Hippocampal formation (tissue), 2 donors: ENCODE measurements around the gene SLC22A7.
"Not testable (repeated sequence)": the region's sequence is repeated elsewhere in the genome, so short reads cannot be mapped to it uniquely, and the experiment has no call there.

Experiments
- DNase-seq, 2 donors: peaks; one replicate each; lab custom pipeline; 2025; lab: John Stamatoyannopoulos, UW

The SLC22A7 gene

GRCh38 chr6:43336382-43336781, 38.3 kb downstream of the SLC22A7 start:
- DNase-seq: peak in 1 of 2 donors; percentile 34

GRCh38 chr6:43338243-43338642, 40.2 kb downstream of the SLC22A7 start:
- DNase-seq: no peak

GRCh38 chr6:43339168-43339567, 41.1 kb downstream of the SLC22A7 start:
- DNase-seq: no peak

GRCh38 chr6:43346243-43346642, 48.2 kb downstream of the SLC22A7 start:
- DNase-seq: not testable (repeated sequence)

- DNase-seq: no peak
Observed at GRCh38 chr6:43347021-43347420, 49.0 kb downstream of the SLC22A7 start.

GRCh38 chr6:43347444-43347843, 49.4 kb downstream of the SLC22A7 start:
- no peak for DNase-seq

- DNase-seq: not testable (repeated sequence)
Observed at GRCh38 chr6:43351951-43352350, 53.9 kb downstream of the SLC22A7 start.
